ENCODE results near the gene TBC1D12.
"Not testable (repeated sequence)": the region's sequence is repeated elsewhere in the genome, so short reads cannot be mapped to it uniquely, and the experiment has no call there.

The TBC1D12 gene

GRCh38 chr10:94546049-94546900, 143.9 kb downstream of the TBC1D12 start:
- peak; percentile 35 for DNase-seq (ENCODE audit: low spot score)

DNA sequence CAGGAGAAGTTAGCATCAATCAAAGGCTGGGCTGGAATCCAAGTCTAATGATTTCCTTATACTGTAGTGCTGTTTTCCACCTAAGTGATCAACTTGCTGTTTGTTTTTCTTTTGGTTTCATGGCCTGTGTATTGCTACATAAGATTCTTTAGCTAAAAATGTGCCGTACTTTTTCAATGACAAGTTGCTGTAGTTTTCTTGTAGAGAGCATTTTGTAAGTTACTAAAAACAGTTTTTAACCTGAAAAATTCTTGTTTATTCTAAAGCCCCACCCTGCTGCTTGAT, 144.5 kb downstream of the TBC1D12 start:
- DNase-seq (ENCODE audit: low spot score): peak; percentile 7

DNA sequence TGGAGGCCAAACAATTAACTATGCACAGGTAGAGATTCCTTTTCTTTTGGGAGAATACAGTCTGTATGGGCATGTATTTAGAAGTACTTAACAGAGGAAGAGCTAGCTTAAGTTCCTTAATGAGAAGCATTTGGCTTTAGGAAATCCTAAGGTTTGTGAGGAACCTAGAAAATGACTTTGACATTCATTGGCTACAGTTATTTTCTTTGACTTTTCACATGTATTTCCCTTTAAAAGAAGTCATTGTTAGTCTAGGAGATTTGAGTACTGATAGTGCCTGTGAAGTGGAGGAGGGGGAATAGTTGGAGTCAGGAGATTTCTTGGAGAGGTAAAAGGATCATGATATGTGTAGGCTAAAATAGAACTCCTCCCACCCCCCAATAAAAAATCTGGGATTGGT, 146.9 kb downstream of the TBC1D12 start:
- DNase-seq (ENCODE audit: low spot score): no peak

GRCh38 chr10:94567714-94568307, 165.5 kb downstream of the TBC1D12 start:
- not testable (repeated sequence) for DNase-seq (ENCODE audit: low spot score)

DNA sequence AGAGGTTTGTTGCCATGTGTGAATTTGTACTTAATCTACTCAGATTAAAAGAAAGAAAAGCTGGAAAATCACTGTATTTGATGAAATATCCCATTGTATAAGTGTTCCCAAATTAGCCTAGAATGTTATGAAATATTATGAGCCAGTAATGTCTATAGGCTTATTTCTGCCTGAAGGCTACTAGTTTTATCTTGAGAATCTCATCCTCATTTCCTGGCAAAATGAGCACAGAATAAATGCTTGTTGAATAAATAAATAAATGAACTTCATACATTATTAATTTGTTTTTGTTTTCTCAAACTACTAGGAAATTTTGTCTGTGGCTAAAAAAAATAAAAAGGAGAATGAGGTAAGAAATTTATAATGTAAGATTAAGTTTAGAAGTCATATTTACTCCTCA, 168.7 kb downstream of the TBC1D12 start:
- DNase-seq (ENCODE audit: low spot score): no peak

DNA sequence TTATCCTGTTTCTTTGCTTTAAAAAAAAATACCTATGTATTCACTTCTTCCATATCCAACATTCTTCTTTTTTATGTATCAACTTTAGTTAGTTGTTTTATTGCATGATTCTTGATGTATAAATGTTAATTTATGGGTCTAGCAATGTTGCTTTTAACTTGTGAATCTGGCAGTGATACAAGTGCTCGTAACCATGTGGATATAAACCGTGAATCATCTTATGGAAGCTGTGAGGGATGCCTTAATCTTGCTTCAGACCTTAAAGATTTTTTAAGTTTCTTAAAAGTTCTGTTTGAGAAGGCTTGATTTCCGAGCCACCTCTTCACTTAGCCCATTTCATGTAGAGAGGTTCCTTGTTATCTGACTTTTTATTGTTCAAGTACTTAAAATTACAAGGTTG, 169.2 kb downstream of the TBC1D12 start:
- DNase-seq (ENCODE audit: low spot score): no peak

DNA sequence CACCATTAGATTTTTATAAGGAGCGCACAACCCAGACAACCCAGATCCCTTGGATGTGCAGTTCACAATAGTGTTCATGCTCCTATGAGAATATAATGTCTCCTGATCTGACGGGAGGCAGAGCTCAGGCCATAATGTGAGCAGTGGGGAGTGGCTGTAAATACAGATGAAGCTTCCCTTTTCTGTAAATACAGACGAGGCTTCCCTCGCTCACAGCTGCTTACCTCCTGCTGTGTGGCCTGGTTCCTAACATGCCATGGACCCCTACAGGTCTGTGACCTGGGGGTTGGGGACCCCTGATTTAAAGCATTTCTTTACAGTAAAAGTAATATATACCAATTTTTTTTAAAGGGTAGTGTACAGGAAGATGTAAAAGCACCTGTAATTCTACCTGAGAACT, 176.4 kb downstream of the TBC1D12 start:
- DNase-seq (ENCODE audit: low spot score): no peak

DNA sequence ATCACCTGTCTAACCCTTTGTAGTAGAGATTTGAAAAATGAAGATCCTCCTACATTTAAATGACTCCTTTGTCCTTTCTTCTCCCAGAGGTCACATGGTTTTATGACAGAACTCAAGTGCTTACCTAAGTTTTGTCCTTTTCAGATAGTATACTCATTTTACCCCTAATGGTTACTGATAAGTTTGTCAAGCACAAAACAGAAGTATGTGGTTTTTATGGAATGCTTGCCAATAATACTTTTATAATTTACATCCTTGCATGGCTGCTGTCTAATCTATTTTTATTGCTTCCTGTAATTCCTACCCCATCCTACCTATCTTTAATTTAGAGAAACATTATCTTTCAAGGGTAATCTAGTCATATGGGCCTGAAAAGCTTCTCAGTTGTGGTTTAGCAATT, 180.8 kb downstream of the TBC1D12 start:
- DNase-seq (ENCODE audit: low spot score): no peak
